Left lung (tissue), 10 donors: ENCODE measurements around the gene ZC3H18. TPM values are rescaled to one million over a fixed set of nuclear protein-coding genes. Genes with fewer than 3 reads are reported as not detected.

Experiments used
- ATAC-seq: fragments of 200-7000 bp; cut with Tn5 transposase; one replicate; pipeline ENCODE4 v1.9.1; 2020; ENCODE audit warnings: moderate library complexity
- DNase-seq, 4 donors: peaks; one replicate each; pipeline ENCODE4 v3.0.0-alpha.2; 2013 to 2020
- H3K27ac ChIP-seq, 2 donors: fragments of 200-600 bp; sonication (generic) in 1 of 2; one replicate each; pipeline versions ENCODE4 v1.5.0 to v1.8.0; 2020 to 2021
- H3K27me3 ChIP-seq, 2 donors: fragments of 200-600 bp; sonication (generic) in 1 of 2; one replicate each; pipeline versions ENCODE4 v1.5.0 to v1.8.0; 2020 to 2021
- H3K36me3 ChIP-seq, 2 donors: fragments of 200-600 bp; sonication (generic) in 1 of 2; one replicate each; pipeline versions ENCODE4 v1.5.0 to v1.8.0; 2020 to 2021
- H3K4me1 ChIP-seq, 2 donors: fragments of 200-600 bp; one replicate each; pipeline ENCODE4 v1.8.0; 2021
- H3K4me3 ChIP-seq, 2 donors: fragments of 200-600 bp; sonication (generic) in 1 of 2; one replicate each; pipeline versions ENCODE4 v1.5.0 to v1.8.0; 2020 to 2021; ENCODE audit warnings: mild to moderate bottlenecking in 1 of 2
- H3K9me3 ChIP-seq, 2 donors: fragments of 200-600 bp; sonication (generic) in 1 of 2; one replicate each; pipeline versions ENCODE4 v1.5.0 to v1.8.0; 2020 to 2021
- CTCF ChIP-seq, 2 donors: fragments of 200-600 bp; sonication (generic) in 1 of 2; IDR thresholded peaks; one replicate each; pipeline versions ENCODE4 v1.5.0 to v1.8.0; 2021; ENCODE audit warnings: antibody characterized with exemption in 2 of 2
- intact Hi-C, 2 donors: fragments of 100-400 bp; cut with DNase I; formaldehyde crosslinking; loops; one replicate each; pipeline versions ENCODE4 v1.11.2 to v1.14.2; 2022
- polyA plus RNA-seq, 6 donors: library from polyadenylated mRNA; unstranded; fragments of 120-200 nt; gene quantifications; one replicate each; pipeline ENCODE4 v1.2.1, GENCODE V29; 2013; ENCODE audit not compliant: insufficient read length in 6 of 6
- total RNA-seq, 2 donors: library from RNA; stranded (reverse); fragmentation: NEBNext Ultra II Directional; extraction: Animal tissue kit (Norgen Biotek cat#: 25700); gene quantifications; one replicate each; pipeline ENCODE4 v1.2.1, GENCODE V29; 2021
- donor health status: DM: no; HTN: yes; CAD: no.
- donor health status: DM: no; HTN: no; CAD: no.

The ZC3H18 gene
- total and polyA plus RNA-seq, 8 donors = 33.8 to 53.1 (median 38.5) TPM

GRCh38 chr16:88577166-88577565 is 7.0 kb downstream of the ZC3H18 start:
- TF ChIP-seq CTCF (IDR thresholded peaks at IDR 0.05) = no peak
- H3K36me3 ChIP-seq = peaks cover 0 to 81% of the 10 kb centered on the region in 2 donors

GRCh38 chr16:88578446-88579313 is 8.5 kb downstream of the ZC3H18 start:
- ATAC-seq (no peak), DNase-seq (peak in 1 of 4 donors; percentile 50)
- H3K4me1 ChIP-seq = peaks cover 0 to 17% of the 10 kb centered on the region in 2 donors
- intact Hi-C loops = no loop called here
- no peak overlapping the region for H3K4me3 ChIP-seq
- TF ChIP-seq CTCF (IDR thresholded peaks at IDR 0.05) = no peak
- no peak overlapping the region for H3K27ac ChIP-seq
- peaks cover 0 to 83% of the 10 kb centered on the region in 2 donors for H3K36me3 ChIP-seq
- H3K9me3 ChIP-seq = no peaks in the 10 kb centered on the region
- H3K27me3 ChIP-seq = no peaks in the 10 kb centered on the region

More at GRCh38 chr16:88577166-88577565, 7.0 kb downstream of the ZC3H18 start:
- no peaks in the 10 kb centered on the region for H3K27me3 ChIP-seq
- ATAC-seq (no peak), DNase-seq (peak in 1 of 4 donors; percentile 58)
- peaks cover 0 to 22% of the 10 kb centered on the region in 2 donors for H3K4me1 ChIP-seq
- intact Hi-C loops = no loop called here
- H3K27ac ChIP-seq = no peak overlapping the region
- no peaks in the 10 kb centered on the region for H3K9me3 ChIP-seq
- no peak overlapping the region for H3K4me3 ChIP-seq

- Histone ChIP-seq H3K9me3 (no peaks in the 10 kb centered on the region), H3K4me1 (peaks cover 0 to 17% of the 10 kb centered on the region in 2 donors), H3K36me3 (peaks cover 0 to 87% of the 10 kb centered on the region in 2 donors), H3K27ac (no peak overlapping the region), H3K4me3 (no peak overlapping the region), H3K27me3 (no peaks in the 10 kb centered on the region)
- intact Hi-C loops = no loop called here
- no peak for TF ChIP-seq CTCF (IDR thresholded peaks at IDR 0.05)
- no peak for ATAC-seq
- DNase-seq = peak in 1 of 4 donors; percentile 62
Observed at GRCh38 chr16:88580371-88580770, 10.2 kb downstream of the ZC3H18 start.

GRCh38 chr16:88581033-88581432 is 10.8 kb downstream of the ZC3H18 start:
- TF ChIP-seq CTCF (IDR thresholded peaks at IDR 0.05) = no peak
- Histone ChIP-seq H3K36me3 (peaks cover 0 to 82% of the 10 kb centered on the region in 2 donors), H3K4me3 (no peak overlapping the region), H3K27me3 (no peaks in the 10 kb centered on the region), H3K4me1 (peaks cover 0 to 17% of the 10 kb centered on the region in 2 donors), H3K27ac (no peak overlapping the region), H3K9me3 (no peaks in the 10 kb centered on the region)
- DNase-seq (no peak), ATAC-seq (no peak)
- intact Hi-C loops = no loop called here

GRCh38 chr16:88582912-88583575 is 12.8 kb downstream of the ZC3H18 start:
- intact Hi-C loops = no loop called here
- ATAC-seq = no peak
- H3K36me3 ChIP-seq = peaks cover under 1 to 80% of the 10 kb centered on the region in 2 donors

More at GRCh38 chr16:88582912-88583575, 12.8 kb downstream of the ZC3H18 start:
- Histone ChIP-seq H3K9me3 (no peaks in the 10 kb centered on the region), H3K27me3 (no peaks in the 10 kb centered on the region), H3K4me3 (no peak overlapping the region), H3K4me1 (peaks cover 0 to 1% of the 10 kb centered on the region in 2 donors), H3K27ac (no peak overlapping the region)
- DNase-seq = peak in 1 of 4 donors; percentile 52
- no peak for TF ChIP-seq CTCF (IDR thresholded peaks at IDR 0.05)
